VCaP (cell line): ENCODE data around the gene FNDC3A.
A peak's percentile ranks its signal among the peaks of the same experiment; 100 is the strongest.

ENCODE experiments used
- H3K27ac ChIP-seq: fragments of 450-650 bp; 2 replicates; pipeline ENCODE4 v1.5.1; 2017
- CTCF ChIP-seq: fragments of 450-650 bp; conservative IDR thresholded peaks from 2 replicates; pipeline ENCODE4 v1.5.1; 2017; ENCODE audit warnings: mild to moderate bottlenecking, moderate library complexity

The FNDC3A gene

GRCh38 chr13:49097374-49097773 lies 121.7 kb downstream of the FNDC3A start:
- no peak for TF ChIP-seq CTCF
- H3K27ac ChIP-seq: peak overlapping the region; percentile 61

GRCh38 chr13:49098198-49098597 lies 122.5 kb downstream of the FNDC3A start:
- TF ChIP-seq CTCF: no peak
- peak overlapping the region; percentile 61 for H3K27ac ChIP-seq

- H3K27ac ChIP-seq: no peak overlapping the region; the same call in 1 of the 2 replicates
- peak; percentile 85 for TF ChIP-seq CTCF
These were observed 123.2 kb downstream of the FNDC3A start for GRCh38 chr13:49098771-49099512.

GRCh38 chr13:49099513-49099877 lies 123.8 kb downstream of the FNDC3A start:
- peak; percentile 57 for TF ChIP-seq CTCF

GRCh38 chr13:49100637-49101570 lies 125.2 kb downstream of the FNDC3A start:
- no peak overlapping the region for H3K27ac ChIP-seq
- TF ChIP-seq CTCF: no peak

More at GRCh38 chr13:49099513-49099877, 123.8 kb downstream of the FNDC3A start:
- H3K27ac ChIP-seq: no peak overlapping the region

- TF ChIP-seq CTCF: no peak
- no peak overlapping the region for H3K27ac ChIP-seq
These were observed 132.5 kb downstream of the FNDC3A start for GRCh38 chr13:49108196-49108595.

- no peak for TF ChIP-seq CTCF
- H3K27ac ChIP-seq: peak overlapping the region; percentile 70
These were observed 134.6 kb downstream of the FNDC3A start for GRCh38 chr13:49110122-49110912.
